ENCODE measurements around the gene CUL1. TPM values are rescaled to one million over a fixed set of nuclear protein-coding genes. Genes with fewer than 3 reads are reported as not detected.

The CUL1 gene
- total RNA-seq, 1 donor from 2014 or later, result 40.5 TPM

DNA sequence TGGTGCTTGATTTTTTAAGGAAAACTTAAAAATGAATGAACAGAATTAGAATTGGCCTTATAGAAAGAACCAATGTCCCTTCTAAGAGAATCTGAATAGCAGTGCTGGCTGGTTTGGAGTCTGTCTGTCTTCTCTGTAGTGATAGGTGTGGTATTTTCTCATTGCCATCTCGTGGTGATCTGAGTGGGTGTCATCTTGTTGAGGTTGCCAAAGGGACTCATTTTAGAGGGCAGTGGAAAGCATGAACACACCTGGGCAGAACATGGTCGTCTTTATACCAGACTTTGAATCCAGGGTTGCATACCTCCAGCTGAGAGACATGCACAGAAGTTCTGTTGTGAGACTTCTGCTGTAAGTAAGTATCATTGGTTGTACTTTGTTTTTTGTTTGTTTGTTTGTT, 15.8 kb downstream of the CUL1 start:
- TF ChIP-seq, protein P1, sequence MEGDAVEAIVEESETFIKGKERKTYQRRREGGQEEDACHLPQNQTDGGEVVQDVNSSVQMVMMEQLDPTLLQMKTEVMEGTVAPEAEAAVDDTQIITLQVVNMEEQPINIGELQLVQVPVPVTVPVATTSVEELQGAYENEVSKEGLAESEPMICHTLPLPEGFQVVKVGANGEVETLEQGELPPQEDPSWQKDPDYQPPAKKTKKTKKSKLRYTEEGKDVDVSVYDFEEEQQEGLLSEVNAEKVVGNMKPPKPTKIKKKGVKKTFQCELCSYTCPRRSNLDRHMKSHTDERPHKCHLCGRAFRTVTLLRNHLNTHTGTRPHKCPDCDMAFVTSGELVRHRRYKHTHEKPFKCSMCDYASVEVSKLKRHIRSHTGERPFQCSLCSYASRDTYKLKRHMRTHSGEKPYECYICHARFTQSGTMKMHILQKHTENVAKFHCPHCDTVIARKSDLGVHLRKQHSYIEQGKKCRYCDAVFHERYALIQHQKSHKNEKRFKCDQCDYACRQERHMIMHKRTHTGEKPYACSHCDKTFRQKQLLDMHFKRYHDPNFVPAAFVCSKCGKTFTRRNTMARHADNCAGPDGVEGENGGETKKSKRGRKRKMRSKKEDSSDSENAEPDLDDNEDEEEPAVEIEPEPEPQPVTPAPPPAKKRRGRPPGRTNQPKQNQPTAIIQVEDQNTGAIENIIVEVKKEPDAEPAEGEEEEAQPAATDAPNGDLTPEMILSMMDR (IDR thresholded peaks at IDR 0.05; ENCODE audit: insufficient read depth, low read length, severe bottlenecking), result no peak
- no peak for DNase-seq (ENCODE audit: low read depth)
- Histone ChIP-seq H3K4me3 (ENCODE audit: low read depth, low read length) (no peak overlapping the region), H3K36me3 (ENCODE audit: control insufficient read depth, insufficient read depth, low read length) (no peaks in the 10 kb centered on the region), H3K27me3 (ENCODE audit: control insufficient read depth, insufficient read depth, low read length) (no peaks in the 10 kb centered on the region)
- FAIRE-seq, result no peak

DNA sequence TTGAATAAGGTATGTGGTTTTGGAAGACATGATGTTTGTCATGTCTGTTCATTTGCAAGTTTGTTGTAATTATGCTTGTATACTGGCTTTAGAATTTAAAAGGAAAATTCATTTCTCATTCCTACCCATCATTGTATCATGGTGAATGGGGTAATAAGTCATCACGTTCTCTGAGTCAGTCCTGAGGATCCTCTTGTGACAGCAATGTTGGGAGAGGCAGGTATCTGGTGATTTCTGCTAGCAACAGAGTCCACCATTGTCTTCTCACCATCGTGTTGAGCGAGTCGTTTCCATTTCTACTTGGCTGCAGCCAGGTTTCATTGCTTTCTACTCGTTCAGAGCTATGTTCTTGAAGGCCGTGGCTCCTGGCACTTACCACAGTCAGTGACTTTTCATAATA, 16.3 kb downstream of the CUL1 start:
- no peaks in the 10 kb centered on the region for H3K36me3 ChIP-seq (ENCODE audit: control insufficient read depth, insufficient read depth, low read length)
- FAIRE-seq (no peak), DNase-seq (ENCODE audit: low read depth) (no peak)
- no peak overlapping the region for H3K4me3 ChIP-seq (ENCODE audit: low read depth, low read length)
- TF ChIP-seq, protein P1 (IDR thresholded peaks at IDR 0.05; ENCODE audit: insufficient read depth, low read length, severe bottlenecking), result no peak
- no peaks in the 10 kb centered on the region for H3K27me3 ChIP-seq (ENCODE audit: control insufficient read depth, insufficient read depth, low read length)

DNA sequence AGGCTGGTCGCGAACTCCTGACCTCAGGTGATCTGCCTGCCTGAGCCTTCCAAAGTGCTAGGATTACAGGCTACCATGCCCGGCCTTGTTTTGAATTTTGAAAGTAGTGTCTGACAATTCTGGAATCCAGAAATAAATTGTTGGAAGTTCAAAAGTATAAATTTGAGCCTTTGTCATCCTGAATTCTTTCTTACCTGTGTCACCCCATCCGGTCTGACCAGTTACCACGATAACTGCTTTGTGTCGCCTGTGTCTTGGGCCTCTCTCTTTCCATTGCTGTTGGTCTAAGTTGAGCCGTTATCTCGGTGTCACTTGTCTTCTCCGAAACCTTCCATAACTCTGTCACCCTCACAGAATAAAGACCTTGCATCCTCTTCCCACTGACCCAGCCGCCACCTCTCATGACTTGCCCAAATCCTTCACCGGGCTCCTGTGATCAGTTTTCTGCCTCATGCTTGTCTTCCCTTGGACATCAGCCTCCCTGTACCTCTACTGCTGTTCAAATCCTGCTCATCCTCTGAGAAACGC, 18.6 kb downstream of the CUL1 start:
- H3K27me3 ChIP-seq (ENCODE audit: control insufficient read depth, insufficient read depth, low read length), result no peaks in the 10 kb centered on the region
- H3K4me3 ChIP-seq (ENCODE audit: low read depth, low read length), result no peak overlapping the region
- TF ChIP-seq, protein P1 (IDR thresholded peaks at IDR 0.05; ENCODE audit: insufficient read depth, low read length, severe bottlenecking), result no peak
- peaks cover 2% of the 10 kb centered on the region for H3K36me3 ChIP-seq (ENCODE audit: control insufficient read depth, insufficient read depth, low read length)
- FAIRE-seq (no peak), DNase-seq (ENCODE audit: low read depth) (no peak)

DNA sequence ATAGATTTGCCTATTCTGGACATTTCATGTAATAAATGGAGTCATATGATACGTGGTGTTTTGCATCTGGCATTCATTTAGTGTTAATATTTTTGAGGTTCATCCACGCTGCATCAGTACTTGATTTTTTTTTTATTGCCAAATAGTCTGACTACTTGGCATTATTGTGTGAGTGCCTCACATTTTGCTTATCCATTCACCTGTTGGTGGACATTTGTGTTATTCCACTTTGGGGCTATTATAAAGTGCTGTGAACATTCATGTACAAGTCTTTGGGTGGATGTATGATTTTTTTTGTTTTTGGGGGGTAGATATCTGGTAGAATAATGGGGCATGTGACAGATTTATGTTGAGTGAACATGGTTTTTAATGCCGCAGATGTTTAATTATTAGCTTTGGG, 19.7 kb downstream of the CUL1 start:
- no peak for DNase-seq (ENCODE audit: low read depth)
- Histone ChIP-seq H3K27me3 (ENCODE audit: control insufficient read depth, insufficient read depth, low read length) (no peaks in the 10 kb centered on the region), H3K4me3 (ENCODE audit: low read depth, low read length) (no peak overlapping the region), H3K36me3 (ENCODE audit: control insufficient read depth, insufficient read depth, low read length) (peaks cover 2% of the 10 kb centered on the region)
- FAIRE-seq, result no peak
- TF ChIP-seq, protein P1 (IDR thresholded peaks at IDR 0.05; ENCODE audit: insufficient read depth, low read length, severe bottlenecking), result no peak

DNA sequence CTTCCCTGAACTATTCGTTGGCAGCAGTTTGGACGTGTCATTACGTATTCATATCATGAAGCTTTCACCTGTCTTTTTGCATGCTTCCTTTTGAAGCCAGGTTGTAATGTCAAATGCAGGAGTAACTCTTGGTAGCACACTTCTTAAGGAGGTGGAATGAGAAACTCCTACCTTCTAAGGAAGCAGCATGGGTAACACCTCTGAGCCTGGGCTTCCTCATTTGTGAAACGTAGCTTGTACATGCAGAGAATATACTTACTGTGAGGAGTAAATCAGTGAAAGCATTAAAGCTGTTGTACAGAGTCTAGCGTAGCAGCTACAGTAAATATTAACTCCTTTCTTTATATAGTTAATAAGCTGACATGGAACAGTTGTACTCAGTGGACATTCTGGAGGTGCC, 21.1 kb downstream of the CUL1 start:
- DNase-seq (ENCODE audit: low read depth), result no peak
- H3K36me3 ChIP-seq (ENCODE audit: control insufficient read depth, insufficient read depth, low read length), result peaks cover 2% of the 10 kb centered on the region
- TF ChIP-seq, protein P1 (IDR thresholded peaks at IDR 0.05; ENCODE audit: insufficient read depth, low read length, severe bottlenecking), result no peak
- no peaks in the 10 kb centered on the region for H3K27me3 ChIP-seq (ENCODE audit: control insufficient read depth, insufficient read depth, low read length)
- no peak overlapping the region for H3K4me3 ChIP-seq (ENCODE audit: low read depth, low read length)
- no peak for FAIRE-seq

DNA sequence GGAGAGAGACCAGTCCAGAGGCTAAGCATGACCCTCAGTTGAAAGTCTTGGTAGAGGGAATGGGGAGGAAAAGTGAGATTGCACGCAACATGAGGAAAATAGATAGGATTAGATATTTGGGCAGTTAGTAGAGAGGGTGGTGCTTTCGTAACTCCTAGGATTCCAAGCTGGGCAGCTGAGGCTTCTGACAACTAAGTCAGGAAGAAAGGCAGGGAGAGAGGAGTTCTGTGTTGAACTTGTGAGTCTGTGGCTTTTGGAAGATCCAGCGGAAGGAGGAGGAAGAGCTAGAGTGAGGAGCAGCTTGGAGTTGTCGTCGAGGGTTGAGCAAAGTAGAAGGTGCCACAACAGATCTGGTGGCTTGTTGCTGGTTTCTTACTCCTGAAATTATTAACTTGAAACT, 21.8 kb downstream of the CUL1 start:
- no peak for FAIRE-seq
- no peak overlapping the region for H3K4me3 ChIP-seq (ENCODE audit: low read depth, low read length)
- TF ChIP-seq, protein P1 (IDR thresholded peaks at IDR 0.05; ENCODE audit: insufficient read depth, low read length, severe bottlenecking), result no peak
- peaks cover 2% of the 10 kb centered on the region for H3K36me3 ChIP-seq (ENCODE audit: control insufficient read depth, insufficient read depth, low read length)
- no peak for DNase-seq (ENCODE audit: low read depth)
- H3K27me3 ChIP-seq (ENCODE audit: control insufficient read depth, insufficient read depth, low read length), result no peaks in the 10 kb centered on the region

All from bronchial epithelial cell (primary cell).